GM10847 (cell line): ENCODE results near the gene GPR179.

Experiments used
- POLR2A ChIP-seq: IDR thresholded peaks from 2 replicates; pipeline ENCODE4 v1.6.1; 2011; ENCODE audit not compliant: insufficient read length; ENCODE audit errors: extremely low read depth

The GPR179 gene

GRCh38 chr17:38343608-38344419, at the start of gene GPR179:
Gene GPR179, minus strand, starts transcription at chr17:38343956. Its CDS starts 167 bp downstream, at chr17:38343789.
- TF ChIP-seq POLR2A = no peak

GRCh38 chr17:38379448-38379847, 35.7 kb upstream of the GPR179 start:
- no peak for TF ChIP-seq POLR2A

- TF ChIP-seq POLR2A = no peak
Observed at GRCh38 chr17:38369124-38369886, 25.5 kb upstream of the GPR179 start.

- TF ChIP-seq POLR2A = no peak
Observed at GRCh38 chr17:38364741-38365140, 21.0 kb upstream of the GPR179 start.

GRCh38 chr17:38363016-38363415, 19.3 kb upstream of the GPR179 start:
- TF ChIP-seq POLR2A = no peak

- no peak for TF ChIP-seq POLR2A
Observed at GRCh38 chr17:38361694-38362465, 18.1 kb upstream of the GPR179 start.

GRCh38 chr17:38358586-38359513, 15.1 kb upstream of the GPR179 start:
- TF ChIP-seq POLR2A = no peak

- TF ChIP-seq POLR2A = no peak
Observed at GRCh38 chr17:38357486-38358123, 13.8 kb upstream of the GPR179 start.

GRCh38 chr17:38355251-38355650, 11.5 kb upstream of the GPR179 start:
- TF ChIP-seq POLR2A = no peak

GRCh38 chr17:38354466-38354865, 10.7 kb upstream of the GPR179 start:
- TF ChIP-seq POLR2A = no peak

- no peak for TF ChIP-seq POLR2A
Observed at GRCh38 chr17:38353668-38354067, 9.9 kb upstream of the GPR179 start.

- no peak for TF ChIP-seq POLR2A
Observed at GRCh38 chr17:38353086-38353604, 9.4 kb upstream of the GPR179 start.

- no peak for TF ChIP-seq POLR2A
Observed at GRCh38 chr17:38352245-38353085, 8.7 kb upstream of the GPR179 start.
